Right atrium auricular region (tissue), 2 donors: Measurements from ENCODE around the gene USO1. TPM values are rescaled to one million over a fixed set of nuclear protein-coding genes. Genes with fewer than 3 reads are reported as not detected.

Experiments used
- DNase-seq: peaks from one replicate; pipeline ENCODE4 v3.0.0-alpha.2; 2019; ENCODE audit warnings: low spot score
- H3K27ac ChIP-seq, 2 donors: fragments of 200-600 bp; sonication (generic); 1 replicate in 1 of 2; 2 replicates in 1 of 2; pipeline ENCODE4 v1.5.1; 2016 to 2019
- H3K27me3 ChIP-seq, 2 donors: fragments of 200-600 bp; sonication (generic); one replicate each; pipeline versions ENCODE4 v1.5.1 to v1.6.0; 2017 to 2019
- H3K36me3 ChIP-seq: fragments of 200-600 bp; sonication (generic); one replicate; pipeline ENCODE4 v1.5.1; 2016
- H3K4me1 ChIP-seq, 2 donors: fragments of 200-600 bp; sonication (generic); one replicate each; pipeline versions ENCODE4 v1.5.1 to v1.6.0; 2017 to 2019
- H3K4me3 ChIP-seq, 2 donors: fragments of 200-600 bp; sonication (generic); 1 replicate in 1 of 2; 2 replicates in 1 of 2; pipeline ENCODE4 v1.5.1; 2017 to 2019; ENCODE audit warnings: mild to moderate bottlenecking in 1 of 2, moderate library complexity in 1 of 2
- H3K9me3 ChIP-seq, 2 donors: fragments of 200-600 bp; sonication (generic); one replicate each; pipeline ENCODE4 v1.5.1; 2019
- CTCF ChIP-seq, 2 donors: fragments of 200-600 bp; sonication (generic); IDR thresholded peaks; one replicate each; pipeline ENCODE4 v1.5.1; 2019; ENCODE audit warnings: antibody characterized with exemption in 2 of 2
- total RNA-seq, 2 donors: library from RNA; depleted of rRNA; stranded (reverse); fragments of >200 nt; gene quantifications; one replicate each; pipeline ENCODE4 v1.1.0, GENCODE V29; 2016

USO1 gene
- total RNA-seq, 2 donors from 2014 or later: 76.4 to 87.2 TPM

DNA sequence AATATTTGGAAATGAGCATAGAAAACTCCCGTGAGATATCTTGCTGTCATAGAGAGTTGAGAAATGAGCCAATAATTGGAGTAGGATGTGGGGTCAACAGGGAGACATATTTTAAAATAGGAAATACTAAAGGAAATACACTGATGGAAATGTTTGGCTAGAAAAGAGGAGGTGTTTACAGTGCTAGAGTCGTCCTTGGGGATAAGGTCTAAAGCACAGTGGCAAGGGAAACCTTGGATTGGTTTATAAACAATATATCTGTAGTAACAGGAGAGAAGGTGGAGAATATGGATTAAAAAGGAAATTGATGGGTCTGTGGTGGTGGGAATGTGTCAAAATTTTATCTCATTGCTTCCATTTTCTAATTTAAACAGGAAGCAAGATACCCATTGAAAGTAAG is 95.8 kb downstream of the USO1 start:
- no peak for DNase-seq
- Histone ChIP-seq H3K4me1 (no peaks in the 10 kb centered on the region), H3K36me3 (peaks cover 6% of the 10 kb centered on the region), H3K27ac (no peak overlapping the region), H3K9me3 (no peaks in the 10 kb centered on the region), H3K4me3 (no peak overlapping the region), H3K27me3 (no peaks in the 10 kb centered on the region)
- no peak for TF ChIP-seq CTCF (IDR thresholded peaks at IDR 0.05)

- Histone ChIP-seq H3K4me3 (no peak overlapping the region), H3K4me1 (no peaks in the 10 kb centered on the region), H3K27me3 (no peaks in the 10 kb centered on the region)
Observed at GRCh38 chr4:75820676-75821075, 96.3 kb downstream of the USO1 start.

DNA sequence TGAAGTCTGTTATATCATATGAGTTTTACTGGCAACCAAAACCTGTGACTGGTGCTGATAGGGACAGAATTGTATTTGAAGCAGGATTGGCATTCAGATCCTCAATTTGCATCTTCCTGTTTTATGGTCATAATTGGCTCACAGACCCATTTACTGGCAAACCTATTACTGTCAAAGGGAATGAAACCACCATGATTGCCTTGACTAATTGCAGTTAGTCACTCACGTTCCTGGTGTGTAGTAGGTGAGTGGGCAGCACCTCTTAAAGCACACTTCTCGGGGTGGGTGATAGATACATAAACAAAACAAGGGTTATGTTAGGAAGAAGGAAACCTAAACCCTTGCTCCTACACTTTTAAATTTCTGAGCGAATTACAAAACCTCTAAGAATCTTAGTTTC is 96.8 kb downstream of the USO1 start:
- no peaks in the 10 kb centered on the region for H3K36me3 ChIP-seq
- no peaks in the 10 kb centered on the region for H3K27me3 ChIP-seq
- no peak for DNase-seq
- H3K9me3 ChIP-seq: no peaks in the 10 kb centered on the region
- no peak overlapping the region for H3K4me3 ChIP-seq
- H3K27ac ChIP-seq: no peak overlapping the region
- no peaks in the 10 kb centered on the region for H3K4me1 ChIP-seq
- TF ChIP-seq CTCF (IDR thresholded peaks at IDR 0.05): no peak

More at GRCh38 chr4:75820676-75821075, 96.3 kb downstream of the USO1 start:
- H3K27ac ChIP-seq: no peak overlapping the region
- DNase-seq: no peak
- H3K9me3 ChIP-seq: no peaks in the 10 kb centered on the region
- H3K36me3 ChIP-seq: peaks cover 1% of the 10 kb centered on the region
- no peak for TF ChIP-seq CTCF (IDR thresholded peaks at IDR 0.05)

DNA sequence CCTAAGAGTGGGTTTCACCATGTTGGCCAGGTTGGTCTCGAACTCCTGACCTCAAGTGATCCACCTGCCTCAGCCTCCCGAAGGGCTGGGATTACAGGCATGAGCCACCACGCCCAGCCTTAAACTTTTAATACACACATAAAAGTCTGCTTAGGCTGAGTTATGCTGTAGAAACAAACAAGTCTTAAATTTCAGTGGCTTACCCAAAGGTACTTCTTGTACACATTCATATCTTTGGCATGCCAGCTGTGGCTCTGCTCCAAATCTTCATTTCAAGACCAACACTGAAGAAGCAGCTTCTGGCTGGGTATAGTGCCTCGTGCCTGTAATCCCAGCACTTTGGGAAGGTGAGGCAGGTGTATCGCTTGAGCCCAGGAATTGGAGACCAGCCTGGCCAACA is 97.6 kb downstream of the USO1 start:
- no peaks in the 10 kb centered on the region for H3K27me3 ChIP-seq
- H3K9me3 ChIP-seq: no peaks in the 10 kb centered on the region
- TF ChIP-seq CTCF (IDR thresholded peaks at IDR 0.05): no peak
- no peak for DNase-seq
- no peaks in the 10 kb centered on the region for H3K36me3 ChIP-seq
- H3K27ac ChIP-seq: no peak overlapping the region
- no peaks in the 10 kb centered on the region for H3K4me1 ChIP-seq
- no peak overlapping the region for H3K4me3 ChIP-seq

- Histone ChIP-seq H3K9me3 (no peaks in the 10 kb centered on the region), H3K27ac (no peak overlapping the region), H3K27me3 (no peaks in the 10 kb centered on the region), H3K4me1 (no peaks in the 10 kb centered on the region), H3K4me3 (no peak overlapping the region), H3K36me3 (no peaks in the 10 kb centered on the region)
- DNase-seq: no peak
- no peak for TF ChIP-seq CTCF (IDR thresholded peaks at IDR 0.05)
Observed at GRCh38 chr4:75822416-75822815, 98.0 kb downstream of the USO1 start.

- Histone ChIP-seq H3K4me3 (no peak overlapping the region), H3K27me3 (no peaks in the 10 kb centered on the region), H3K4me1 (no peaks in the 10 kb centered on the region), H3K9me3 (no peaks in the 10 kb centered on the region), H3K27ac (no peak overlapping the region), H3K36me3 (no peaks in the 10 kb centered on the region)
- no peak for TF ChIP-seq CTCF (IDR thresholded peaks at IDR 0.05)
- DNase-seq: no peak
Observed at GRCh38 chr4:75823812-75824211, 99.4 kb downstream of the USO1 start.
